HUDEP-2 (cell line): ENCODE measurements around the gene SERTM1.

Source experiments
- DNase-seq, 76 experiments: peaks; one replicate each; lab custom pipeline; 2025; ENCODE audit not compliant: unreplicated experiment in 76 of 76; lab: John Stamatoyannopoulos, UW

The SERTM1 gene

GRCh38 chr13:36709136-36709890 is 35.5 kb downstream of the SERTM1 start:
- no peak for DNase-seq

DNA sequence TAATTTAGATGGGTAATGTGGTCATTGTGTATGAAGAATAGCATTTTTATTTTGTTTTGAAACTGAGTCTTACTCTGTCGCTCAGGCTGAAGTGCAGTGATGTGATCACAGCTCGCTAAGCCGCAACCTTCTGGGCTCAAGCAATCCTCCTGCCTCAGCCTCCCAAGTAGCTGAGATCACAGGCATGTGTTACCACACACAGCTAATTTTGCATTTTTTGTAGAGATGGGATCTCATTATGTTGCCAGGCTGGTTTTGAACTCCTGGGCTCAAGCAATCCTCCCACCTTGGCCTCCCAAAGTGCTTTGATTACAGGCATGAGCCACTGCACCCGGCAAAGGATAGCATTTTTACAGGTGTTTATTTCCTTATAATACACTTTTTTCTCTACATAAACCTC is 36.6 kb downstream of the SERTM1 start:
- no peak for DNase-seq

GRCh38 chr13:36712290-36712689 is 38.5 kb downstream of the SERTM1 start:
- no peak for DNase-seq

GRCh38 chr13:36712770-36713169 is 39.0 kb downstream of the SERTM1 start:
- no peak for DNase-seq

DNA sequence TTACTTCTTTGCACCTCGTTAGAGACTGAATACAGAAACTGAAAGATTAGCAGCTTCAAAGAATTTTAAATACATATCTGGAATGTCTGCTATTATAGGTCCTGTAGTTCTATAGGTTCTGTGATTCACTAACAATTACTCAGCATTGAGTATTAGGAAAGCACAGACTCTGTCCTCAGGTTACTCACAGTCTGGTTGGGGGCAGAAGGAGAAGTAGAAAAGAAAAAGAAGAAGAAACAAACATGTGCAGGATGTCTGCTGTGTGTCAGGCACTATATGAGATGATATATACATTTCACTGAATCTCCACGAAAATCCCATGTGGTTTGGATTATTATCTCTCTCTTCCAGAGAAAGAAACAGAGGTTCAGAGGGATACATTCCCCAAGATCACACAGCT is 40.1 kb downstream of the SERTM1 start:
- no peak for DNase-seq

- no peak for DNase-seq
These were observed 42.0 kb downstream of the SERTM1 start for GRCh38 chr13:36715841-36716240.

DNA sequence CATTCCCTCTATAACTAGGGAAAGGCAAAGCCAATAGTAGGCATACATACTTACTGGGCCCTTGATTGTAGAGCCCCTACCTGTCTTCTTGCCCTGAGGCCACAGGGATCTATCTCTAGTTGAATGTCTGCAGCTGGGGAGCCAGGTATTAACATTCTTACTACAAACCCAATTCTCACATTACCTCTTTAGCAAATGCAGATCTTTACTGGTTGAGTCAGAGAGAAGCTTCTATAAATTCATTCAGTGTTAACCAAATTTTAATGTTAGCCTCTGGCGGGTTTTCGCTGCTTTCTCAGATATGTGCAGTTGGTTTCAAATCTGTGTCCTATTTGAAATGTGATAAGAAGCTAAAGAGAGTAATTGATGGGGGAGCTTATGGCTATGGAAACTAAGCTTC is 43.2 kb downstream of the SERTM1 start:
- no peak for DNase-seq

- DNase-seq: no peak
These were observed 44.2 kb downstream of the SERTM1 start for GRCh38 chr13:36717966-36718545.

DNA sequence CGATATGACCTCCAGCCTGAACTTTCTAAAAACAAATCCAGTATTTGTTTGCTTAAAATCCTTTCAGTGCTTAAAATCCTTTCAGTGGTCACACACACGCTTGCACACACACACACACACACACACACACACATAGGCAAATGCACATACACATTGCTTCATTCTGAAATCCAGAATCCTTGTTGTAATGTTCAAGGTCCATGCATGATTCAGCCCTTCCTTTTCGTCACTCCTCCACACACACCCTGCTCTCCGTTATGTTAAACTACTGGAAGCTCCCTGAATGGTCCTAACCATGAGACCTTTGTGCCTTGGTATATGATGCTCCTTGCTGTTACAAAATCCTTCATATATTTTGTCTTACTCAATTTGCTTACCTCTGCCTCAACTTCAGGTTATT is 44.9 kb downstream of the SERTM1 start:
- no peak for DNase-seq

DNA sequence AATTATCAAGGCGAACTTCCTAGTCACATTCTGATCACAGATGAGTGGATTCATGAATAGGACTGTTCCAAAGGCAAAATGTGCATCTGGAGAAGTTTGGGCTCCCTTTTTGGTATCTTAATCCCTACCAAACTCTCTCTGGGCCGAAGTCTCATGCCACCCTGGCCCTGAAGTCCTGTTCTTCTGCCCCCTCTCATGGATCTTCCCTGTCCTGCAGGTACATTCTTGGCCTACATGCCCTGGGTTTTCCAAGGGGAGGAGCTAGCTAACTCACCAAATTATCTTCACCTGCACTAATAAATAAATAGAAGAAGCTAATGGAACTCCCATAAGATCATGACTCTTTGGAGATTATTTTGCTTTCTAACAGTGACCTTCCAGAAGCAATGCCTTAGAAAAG is 50.3 kb downstream of the SERTM1 start:
- no peak for DNase-seq

DNA sequence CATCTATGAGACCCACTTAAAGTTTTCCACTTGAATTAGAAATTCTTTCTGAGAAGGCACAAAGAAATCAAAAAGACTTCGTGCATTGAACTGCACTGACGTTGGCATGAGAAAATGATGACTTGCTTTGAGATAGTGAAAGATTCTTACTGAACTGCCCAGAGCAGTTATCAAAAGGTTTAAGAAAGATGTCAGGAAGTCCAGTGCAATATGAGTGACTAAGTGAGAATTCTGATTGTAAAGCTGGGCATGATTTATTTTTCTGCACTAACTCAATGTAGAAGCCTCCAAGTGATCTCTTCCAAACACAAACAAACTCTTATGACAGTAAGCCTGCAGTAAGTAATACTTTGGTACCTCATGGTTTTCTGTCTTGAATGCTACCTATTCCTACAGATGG is 52.1 kb downstream of the SERTM1 start:
- DNase-seq: no peak

DNA sequence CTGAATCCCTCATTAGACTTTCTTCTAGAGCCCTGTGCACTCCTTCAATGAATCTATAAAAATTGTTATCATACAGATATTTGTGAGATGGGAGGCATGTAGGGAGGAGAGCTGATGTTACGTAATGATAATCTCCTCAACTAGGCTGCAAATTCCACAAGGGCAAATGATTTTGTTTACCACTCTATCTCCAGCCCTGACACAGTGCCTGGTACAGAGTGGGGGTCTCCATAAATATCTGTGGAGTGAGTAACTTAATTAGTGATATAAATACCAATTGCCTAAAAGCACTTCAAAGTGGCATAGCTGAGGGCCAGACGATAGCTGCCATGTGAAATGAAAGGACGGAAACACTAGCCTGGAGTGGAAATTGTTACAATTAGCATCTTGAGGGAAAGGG is 54.2 kb downstream of the SERTM1 start:
- DNase-seq: no peak

DNA sequence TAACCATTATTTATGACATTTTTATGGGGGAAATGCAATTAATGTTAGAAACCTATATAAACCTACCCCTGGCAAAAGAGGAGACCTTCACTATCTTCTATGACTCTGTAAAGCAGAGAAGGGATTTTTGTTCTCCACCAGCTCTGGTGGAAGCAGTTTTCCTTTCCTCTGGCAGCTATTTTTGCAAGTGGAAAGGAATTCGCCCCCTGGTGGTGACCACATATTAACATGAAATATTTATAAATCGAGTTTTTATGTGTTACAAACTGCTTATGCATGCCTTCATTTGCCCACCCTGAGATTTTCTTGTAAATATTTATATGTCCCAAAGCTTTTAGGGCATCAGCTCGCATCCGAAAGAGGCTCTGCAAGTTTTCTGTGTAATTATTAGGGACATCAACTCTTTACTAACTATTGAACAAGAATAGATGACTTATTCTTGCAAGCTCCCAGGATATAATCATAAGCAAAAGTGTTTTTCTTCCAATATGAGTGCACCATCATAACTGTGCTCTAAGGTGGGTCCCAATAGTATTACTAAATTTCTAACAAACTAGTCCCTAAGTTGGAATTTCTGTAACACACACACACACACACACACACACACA is 62.4 kb downstream of the SERTM1 start:
- DNase-seq: peak in 24 of 76 experiments; percentile 3 to 42 (median 16)

DNA sequence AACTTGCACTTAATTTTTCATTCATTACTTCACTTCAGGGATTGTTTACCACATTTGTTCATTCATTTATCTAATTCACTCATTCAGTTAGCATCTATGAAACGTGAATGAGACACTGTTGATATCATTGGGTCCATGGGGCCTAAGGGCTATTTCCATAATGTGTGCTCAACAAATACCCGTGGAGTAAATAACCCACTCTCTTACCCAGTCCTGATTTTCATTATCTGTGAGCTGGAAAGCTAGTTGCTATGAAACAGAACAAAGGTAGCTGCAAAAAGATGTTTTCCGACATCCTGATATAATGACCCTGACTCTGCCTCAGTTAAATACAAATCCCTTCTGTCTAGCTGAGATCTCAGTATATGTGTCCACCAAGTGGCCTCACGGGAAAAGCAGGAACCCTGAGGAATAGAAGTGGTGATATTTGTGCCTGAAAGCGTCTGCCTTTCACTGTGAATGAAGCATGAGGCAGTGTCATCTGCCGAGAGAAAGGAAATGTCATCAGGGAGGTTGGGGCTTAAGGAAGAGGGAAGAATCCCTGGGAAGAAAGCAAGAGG is 63.8 kb downstream of the SERTM1 start:
- DNase-seq: no peak

- DNase-seq: no peak
These were observed 71.6 kb downstream of the SERTM1 start for GRCh38 chr13:36745436-36745835.

GRCh38 chr13:36746051-36746450 is 72.2 kb downstream of the SERTM1 start:
- DNase-seq: no peak
